AG10803 (cell line): ENCODE measurements around the gene PEX11A.

ENCODE experiments used
- DNase-seq: peaks from one replicate; pipeline ENCODE4 v3.0.0; 2010; ENCODE audit warnings: low read depth
- H3K4me3 ChIP-seq: 2 replicates; pipeline ENCODE4 v1.5.1; 2011; ENCODE audit warnings: mild to moderate bottlenecking, low read length, control low read depth
- TF ChIP-seq, protein P1 (sequence below): conservative IDR thresholded peaks from 2 replicates; pipeline ENCODE4 v1.5.1; 2011; ENCODE audit warnings: mild to moderate bottlenecking, low read length, control low read depth, inconsistent platforms

The PEX11A gene

DNA sequence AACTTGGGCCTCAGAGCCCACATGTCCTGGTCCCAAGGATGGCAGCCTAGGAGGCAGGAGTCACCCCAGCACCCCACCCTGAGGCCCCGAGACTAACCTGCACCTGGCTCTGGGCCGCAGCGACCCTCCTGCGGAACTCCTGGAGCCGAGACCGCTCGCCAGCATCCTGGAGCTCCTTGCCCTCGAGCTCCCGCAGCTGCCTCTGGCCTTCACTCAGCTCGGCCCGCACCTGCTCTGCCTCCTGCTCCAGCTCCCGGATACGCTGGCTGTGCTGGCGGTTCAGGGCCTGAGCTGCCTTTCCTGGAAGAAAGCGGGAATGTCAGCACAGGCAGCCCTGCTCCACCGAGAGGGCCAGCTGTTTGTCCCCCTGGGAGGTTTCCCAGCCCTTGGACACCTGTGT, 48.4 kb downstream of the PEX11A start:
- TF ChIP-seq, protein P1, sequence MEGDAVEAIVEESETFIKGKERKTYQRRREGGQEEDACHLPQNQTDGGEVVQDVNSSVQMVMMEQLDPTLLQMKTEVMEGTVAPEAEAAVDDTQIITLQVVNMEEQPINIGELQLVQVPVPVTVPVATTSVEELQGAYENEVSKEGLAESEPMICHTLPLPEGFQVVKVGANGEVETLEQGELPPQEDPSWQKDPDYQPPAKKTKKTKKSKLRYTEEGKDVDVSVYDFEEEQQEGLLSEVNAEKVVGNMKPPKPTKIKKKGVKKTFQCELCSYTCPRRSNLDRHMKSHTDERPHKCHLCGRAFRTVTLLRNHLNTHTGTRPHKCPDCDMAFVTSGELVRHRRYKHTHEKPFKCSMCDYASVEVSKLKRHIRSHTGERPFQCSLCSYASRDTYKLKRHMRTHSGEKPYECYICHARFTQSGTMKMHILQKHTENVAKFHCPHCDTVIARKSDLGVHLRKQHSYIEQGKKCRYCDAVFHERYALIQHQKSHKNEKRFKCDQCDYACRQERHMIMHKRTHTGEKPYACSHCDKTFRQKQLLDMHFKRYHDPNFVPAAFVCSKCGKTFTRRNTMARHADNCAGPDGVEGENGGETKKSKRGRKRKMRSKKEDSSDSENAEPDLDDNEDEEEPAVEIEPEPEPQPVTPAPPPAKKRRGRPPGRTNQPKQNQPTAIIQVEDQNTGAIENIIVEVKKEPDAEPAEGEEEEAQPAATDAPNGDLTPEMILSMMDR: no peak
- H3K4me3 ChIP-seq: no peak overlapping the region

DNA sequence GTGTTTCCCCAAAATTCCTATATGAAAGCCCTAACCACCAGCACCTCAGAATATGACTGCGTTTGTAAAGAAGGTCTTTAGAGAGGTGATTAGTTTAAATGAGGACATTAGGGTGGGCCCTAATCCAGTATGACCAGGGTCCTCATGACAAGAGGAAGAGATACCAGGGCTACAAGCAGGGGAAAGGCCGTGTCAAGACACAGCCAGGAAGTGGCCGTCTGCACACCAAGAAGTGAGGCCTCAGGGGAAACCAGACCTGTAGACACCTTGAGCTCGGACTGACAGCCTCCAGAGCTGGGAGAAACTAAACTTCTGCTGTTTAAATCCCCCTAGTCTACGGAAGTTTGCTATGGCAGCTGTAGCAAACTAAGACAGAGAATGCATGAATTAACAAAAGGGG, 49.5 kb downstream of the PEX11A start:
- no peak overlapping the region for H3K4me3 ChIP-seq
- DNase-seq: no peak
- TF ChIP-seq, protein P1: no peak

More for the DNA sequence above, 48.4 kb downstream of the PEX11A start:
- DNase-seq: no peak

DNA sequence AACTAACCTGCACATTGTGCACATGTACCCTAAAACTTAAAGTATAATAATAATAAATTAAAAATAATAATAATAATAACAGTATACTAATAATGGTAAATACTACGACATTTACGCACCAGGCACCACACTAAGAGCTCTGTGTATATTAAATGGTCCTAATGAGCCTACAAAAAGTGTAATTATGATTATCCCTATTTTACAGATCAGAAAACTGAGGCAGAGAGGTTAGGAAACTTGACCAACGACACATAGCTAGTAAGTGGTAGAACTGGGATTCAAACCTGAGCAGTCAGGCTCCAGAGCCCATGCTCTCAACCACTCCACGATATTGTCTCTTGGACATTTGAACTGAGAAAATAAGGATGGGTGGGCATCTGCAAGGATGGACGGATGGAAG, 50.3 kb downstream of the PEX11A start:
- no peak overlapping the region for H3K4me3 ChIP-seq
- DNase-seq: no peak
- TF ChIP-seq, protein P1: no peak

DNA sequence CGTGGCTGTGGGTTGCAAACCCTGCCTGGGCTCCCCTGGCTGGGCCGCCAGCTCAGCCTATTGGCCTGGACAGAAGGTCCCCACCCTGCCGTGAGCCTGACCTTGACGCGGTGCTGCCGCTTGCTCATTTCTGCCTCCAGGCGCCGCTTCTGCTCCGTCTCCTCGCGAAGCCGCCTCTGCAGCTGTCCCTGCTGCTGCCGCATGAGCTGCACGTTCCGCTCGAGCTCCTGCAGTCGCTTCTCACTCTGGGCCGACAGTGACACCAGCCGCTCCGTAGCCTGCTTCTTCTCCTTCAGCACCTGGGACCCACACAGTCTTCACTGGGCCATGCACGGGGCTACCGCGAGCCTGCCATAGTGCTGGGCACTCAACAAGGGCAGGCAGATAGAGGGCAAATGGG, 57.0 kb downstream of the PEX11A start:
- TF ChIP-seq, protein P1: no peak
- no peak overlapping the region for H3K4me3 ChIP-seq
- DNase-seq: no peak

DNA sequence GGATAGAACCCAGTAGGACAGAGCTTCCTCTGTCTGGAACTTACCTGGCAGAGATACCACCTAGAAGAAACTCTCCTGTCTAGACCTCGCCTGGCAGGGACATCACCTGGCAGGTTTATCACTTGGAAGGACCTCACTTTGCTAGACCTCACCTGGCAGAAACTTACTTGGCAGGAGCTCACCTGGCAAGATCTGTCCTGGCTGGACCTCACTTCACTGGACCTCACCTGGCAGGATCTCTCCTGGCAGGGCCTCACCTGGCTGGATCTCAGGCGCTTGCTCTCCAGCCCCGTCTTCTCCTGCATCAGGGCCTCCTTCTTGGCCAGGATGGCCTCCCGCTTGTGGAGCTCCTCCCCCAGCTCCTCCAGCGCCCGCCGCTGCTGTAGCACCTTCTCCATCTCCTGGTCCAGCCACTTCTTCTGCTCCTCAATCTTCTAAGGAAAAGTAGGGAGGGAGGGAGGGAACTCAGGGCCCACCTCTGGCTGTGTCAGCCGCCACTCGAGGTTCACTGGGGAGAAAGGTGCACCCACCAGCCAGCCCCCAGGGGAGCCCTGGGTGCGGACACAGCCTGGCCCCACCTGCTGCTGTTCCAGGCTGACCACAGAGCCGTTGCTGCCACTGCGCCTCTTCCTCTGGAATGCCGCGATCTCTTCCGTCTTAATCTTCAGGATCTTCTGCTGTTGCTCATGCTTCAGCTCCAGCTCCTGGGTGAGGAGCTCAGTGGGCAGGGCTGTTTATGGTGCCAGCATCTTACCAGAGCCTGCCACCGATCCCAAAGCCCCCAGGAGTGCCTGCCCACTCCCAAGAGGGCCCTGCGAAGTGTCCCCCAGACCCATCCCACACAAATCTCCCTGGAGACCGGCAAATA, 57.8 kb downstream of the PEX11A start:
- TF ChIP-seq, protein P1: no peak
- no peak for DNase-seq
- no peak overlapping the region for H3K4me3 ChIP-seq

DNA sequence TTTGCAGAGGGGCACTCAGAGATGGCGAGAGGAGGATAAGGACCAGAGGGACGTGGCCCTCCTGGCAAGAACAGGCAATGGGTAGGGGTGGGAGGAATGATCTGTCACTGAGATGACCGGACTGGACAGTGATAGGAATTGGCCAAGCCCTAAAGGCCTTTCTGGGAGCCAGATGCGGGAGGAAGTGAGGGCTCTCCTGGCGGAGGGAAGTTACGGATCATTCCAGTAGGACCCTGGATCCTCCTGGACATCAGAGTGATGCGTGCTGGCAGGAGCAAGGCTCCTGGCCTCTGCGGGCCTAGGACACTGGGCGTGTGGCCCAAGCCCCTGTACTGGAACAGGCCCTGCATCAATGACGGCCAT, 58.7 kb downstream of the PEX11A start:
- TF ChIP-seq, protein P1: no peak
- no peak overlapping the region for H3K4me3 ChIP-seq
- DNase-seq: no peak
